OCI-LY3 (cell line): ENCODE measurements around the gene AFDN.

Experiments used
- EZH2phosphoT487 ChIP-seq: fragments of 200-600 bp; shearing (Covaris generic); IDR thresholded peaks from 2 replicates; pipeline ENCODE4 v1.6.1; 2018; ENCODE audit warnings: antibody characterized with exemption, mixed run types, low read depth
- TF ChIP-seq, protein P1 (sequence below): fragments of 200-600, 300-600 bp; sonication (generic); IDR thresholded peaks from 2 replicates; pipeline ENCODE4 v1.5.1; 2014; ENCODE audit warnings: antibody characterized with exemption, low read length, low read depth

DNA sequence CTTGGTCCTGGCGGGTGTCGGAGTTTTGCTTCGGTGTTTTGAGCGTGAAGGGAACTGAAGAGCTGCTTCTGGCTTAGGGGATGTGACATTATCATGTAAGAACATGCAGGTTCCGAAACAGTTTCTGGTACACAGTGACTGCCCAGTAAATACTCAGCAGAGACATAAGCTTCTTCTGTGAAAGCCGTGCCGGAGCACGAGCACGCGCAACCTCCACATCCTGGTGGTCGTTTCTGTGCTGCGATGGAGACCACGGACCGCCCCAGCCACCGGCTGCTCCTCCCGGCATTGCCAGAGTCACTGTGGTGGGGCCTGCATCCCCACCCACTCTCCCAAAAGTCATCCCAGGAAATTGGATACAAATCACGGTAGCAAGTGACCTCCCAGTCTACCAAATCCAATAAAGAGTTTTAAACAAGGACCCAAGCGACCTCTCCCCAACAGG is 189.5 kb downstream of the AFDN start:
- TF ChIP-seq, protein P1, sequence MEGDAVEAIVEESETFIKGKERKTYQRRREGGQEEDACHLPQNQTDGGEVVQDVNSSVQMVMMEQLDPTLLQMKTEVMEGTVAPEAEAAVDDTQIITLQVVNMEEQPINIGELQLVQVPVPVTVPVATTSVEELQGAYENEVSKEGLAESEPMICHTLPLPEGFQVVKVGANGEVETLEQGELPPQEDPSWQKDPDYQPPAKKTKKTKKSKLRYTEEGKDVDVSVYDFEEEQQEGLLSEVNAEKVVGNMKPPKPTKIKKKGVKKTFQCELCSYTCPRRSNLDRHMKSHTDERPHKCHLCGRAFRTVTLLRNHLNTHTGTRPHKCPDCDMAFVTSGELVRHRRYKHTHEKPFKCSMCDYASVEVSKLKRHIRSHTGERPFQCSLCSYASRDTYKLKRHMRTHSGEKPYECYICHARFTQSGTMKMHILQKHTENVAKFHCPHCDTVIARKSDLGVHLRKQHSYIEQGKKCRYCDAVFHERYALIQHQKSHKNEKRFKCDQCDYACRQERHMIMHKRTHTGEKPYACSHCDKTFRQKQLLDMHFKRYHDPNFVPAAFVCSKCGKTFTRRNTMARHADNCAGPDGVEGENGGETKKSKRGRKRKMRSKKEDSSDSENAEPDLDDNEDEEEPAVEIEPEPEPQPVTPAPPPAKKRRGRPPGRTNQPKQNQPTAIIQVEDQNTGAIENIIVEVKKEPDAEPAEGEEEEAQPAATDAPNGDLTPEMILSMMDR = no peak
- no peak for TF ChIP-seq EZH2phosphoT487
